H1 (cell line): ENCODE results near the gene IRAK3. TPM values are rescaled to one million over a fixed set of nuclear protein-coding genes. Genes with fewer than 3 reads are reported as not detected.

Experiments used
- CTCF ChIA-PET: fragments of 300-600 bp; sonication (Branson Sonifier 250); formaldehyde crosslinking; loops from one replicate; lab custom pipeline; 2021; ENCODE audit not compliant: partially characterized antibody; lab: Charles Lee
- POLR2A ChIA-PET: fragments of 300-600 bp; sonication (Branson Sonifier 250); formaldehyde crosslinking; loops from one replicate; lab custom pipeline; 2021; ENCODE audit warnings: inconsistent platforms; ENCODE audit not compliant: partially characterized antibody; lab: Charles Lee
- DNase-seq, 2 experiments: peaks; one replicate each; pipeline versions ENCODE4 v3.0.0 to v3.0.0-alpha.2; 2010 to 2022; ENCODE audit warnings: low spot score in 2 of 2, low read depth in 1 of 2, mixed read lengths in 1 of 2
- FAIRE-seq: peaks from 2 replicates; lab custom pipeline; 2011; peaks lifted over from hg19 to GRCh38; lab: Jason Lieb, UNC
- H2AFZ ChIP-seq: 2 replicates; pipeline ENCODE4 v1.8.1; 2012; ENCODE audit warnings: low read length, inconsistent platforms
- H2AK5ac ChIP-seq: 2 replicates; pipeline ENCODE4 v1.6.1; 2013; ENCODE audit warnings: low read depth, low read length
- H2BK120ac ChIP-seq: replicated peaks from 2 replicates; pipeline ENCODE3; 2013; ENCODE audit warnings: low read depth, low read length, inconsistent platforms
- H2BK12ac ChIP-seq: 2 replicates; pipeline ENCODE4 v1.6.1; 2013; ENCODE audit warnings: low read depth, low read length
- H2BK15ac ChIP-seq: 2 replicates; pipeline ENCODE4 v1.6.1; 2013; ENCODE audit warnings: low read length
- H2BK20ac ChIP-seq: 2 replicates; pipeline ENCODE4 v1.6.1; 2013; ENCODE audit warnings: low read length
- H2BK5ac ChIP-seq: 2 replicates; pipeline ENCODE4 v1.6.1; 2013; ENCODE audit warnings: low read depth, low read length
- H3K14ac ChIP-seq: 2 replicates; pipeline ENCODE4 v1.6.1; 2013; ENCODE audit warnings: inconsistent platforms; ENCODE audit not compliant: insufficient read length
- H3K18ac ChIP-seq: 2 replicates; pipeline ENCODE4 v1.6.1; 2013; ENCODE audit warnings: low read length; ENCODE audit errors: extremely low read depth
- H3K23ac ChIP-seq: 2 replicates; pipeline ENCODE4 v1.6.1; 2013; ENCODE audit warnings: inconsistent platforms; ENCODE audit not compliant: insufficient read length
- H3K23me2 ChIP-seq: 2 replicates; pipeline ENCODE4 v1.6.1; 2013; ENCODE audit warnings: low read depth, low read length
- H3K27ac ChIP-seq: 2 replicates; pipeline ENCODE4 v1.6.1; 2011; ENCODE audit warnings: low read depth, low read length, inconsistent platforms
- H3K27me3 ChIP-seq, 4 experiments: replicated peaks in 1 of 4; 1 replicate in 1 of 4; 2 replicates in 3 of 4; pipeline versions ENCODE4 v1.6.1 to v1.8.1; 2011 to 2013; ENCODE audit warnings: low read length in 3 of 4, mild to moderate bottlenecking in 3 of 4, inconsistent platforms in 2 of 4, mixed read lengths in 2 of 4, moderate library complexity in 1 of 4; ENCODE audit not compliant: control insufficient read depth in 3 of 4, insufficient read depth in 3 of 4; ENCODE audit errors: extremely low read depth in 1 of 4
- H3K36me3 ChIP-seq, 4 experiments: 2 replicates each; pipeline versions ENCODE4 v1.6.1 to v1.8.1; 2011 to 2013; ENCODE audit warnings: mild to moderate bottlenecking in 4 of 4, low read length in 3 of 4, moderate library complexity in 2 of 4, control low read depth in 1 of 4, inconsistent platforms in 1 of 4; ENCODE audit not compliant: insufficient read depth in 4 of 4, control insufficient read depth in 2 of 4
- H3K4ac ChIP-seq: replicated peaks from 2 replicates; pipeline ENCODE3; 2013; ENCODE audit warnings: low read length, low read depth, mixed read lengths, inconsistent platforms; ENCODE audit not compliant: insufficient read length
- H3K4me1 ChIP-seq, 4 experiments: replicated peaks in 1 of 4; 1 replicate in 1 of 4; 2 replicates in 3 of 4; pipeline versions ENCODE4 v1.6.1 to v1.8.1; 2011 to 2013; ENCODE audit warnings: low read length in 3 of 4, inconsistent platforms in 2 of 4, mixed read lengths in 1 of 4; ENCODE audit not compliant: insufficient read depth in 4 of 4, control insufficient read depth in 3 of 4
- H3K4me2 ChIP-seq, 2 experiments: 2 replicates each; pipeline versions ENCODE4 v1.6.1 to v1.8.1; 2011 to 2013; ENCODE audit warnings: low read depth in 2 of 2, low read length in 2 of 2, control low read depth in 1 of 2, inconsistent platforms in 1 of 2, mild to moderate bottlenecking in 1 of 2; ENCODE audit not compliant: insufficient read depth in 1 of 2
- H3K4me3 ChIP-seq, 4 experiments: fragments of 200-600, 300-600 bp in 1 of 4; sonication (generic), shearing (Covaris generic), sonication (Bioruptor Twin) in 1 of 4; 2 replicates each; pipeline versions ENCODE4 v1.5.1 to v1.8.1; 2011 to 2016; ENCODE audit warnings: low read length in 4 of 4, low read depth in 3 of 4, control low read depth in 2 of 4, inconsistent platforms in 2 of 4, mild to moderate bottlenecking in 2 of 4, mixed read lengths in 1 of 4, moderate library complexity in 1 of 4; ENCODE audit not compliant: insufficient read depth in 2 of 4; ENCODE audit errors: extremely low read depth in 1 of 4
- H3K56ac ChIP-seq: replicated peaks from 2 replicates; pipeline ENCODE3; 2013; ENCODE audit warnings: low read depth, mild to moderate bottlenecking, mixed read lengths, low read length, inconsistent platforms; ENCODE audit not compliant: insufficient read length
- H3K79me1 ChIP-seq: 2 replicates; pipeline ENCODE4 v1.6.1; 2013; ENCODE audit warnings: low read depth, low read length, control low read depth
- H3K79me2 ChIP-seq, 2 experiments: 2 replicates each; pipeline versions ENCODE4 v1.6.1 to v1.8.1; 2012 to 2013; ENCODE audit warnings: low read length in 2 of 2, mild to moderate bottlenecking in 2 of 2, inconsistent platforms in 1 of 2; ENCODE audit not compliant: insufficient read depth in 2 of 2, control insufficient read depth in 1 of 2
- H3K9ac ChIP-seq, 4 experiments: replicated peaks in 1 of 4; 1 replicate in 1 of 4; 2 replicates in 3 of 4; pipeline versions ENCODE4 v1.6.1 to v1.8.1; 2011 to 2013; ENCODE audit warnings: low read depth in 3 of 4, low read length in 3 of 4, control low read depth in 2 of 4, mild to moderate bottlenecking in 2 of 4, moderate library complexity in 2 of 4, inconsistent platforms in 1 of 4; ENCODE audit errors: extremely low read depth in 1 of 4
- H3K9me3 ChIP-seq, 2 experiments: 2 replicates each; pipeline versions ENCODE4 v1.6.1 to v1.8.1; 2012 to 2013; ENCODE audit warnings: mild to moderate bottlenecking in 2 of 2, moderate library complexity in 2 of 2, control low read depth in 1 of 2, inconsistent platforms in 1 of 2, low read depth in 1 of 2, low read length in 1 of 2, mixed read lengths in 1 of 2; ENCODE audit not compliant: insufficient read depth in 2 of 2
- H4K20me1 ChIP-seq, 2 experiments: replicated peaks in 1 of 2; 2 replicates each; pipeline versions ENCODE3 to v1.8.1; 2011 to 2013; ENCODE audit warnings: inconsistent platforms in 2 of 2, low read length in 2 of 2, mild to moderate bottlenecking in 1 of 2; ENCODE audit not compliant: insufficient read depth in 2 of 2, control insufficient read depth in 1 of 2
- H4K5ac ChIP-seq: 2 replicates; pipeline ENCODE4 v1.6.1; 2013; ENCODE audit warnings: low read length, low read depth, mixed read lengths, inconsistent platforms; ENCODE audit not compliant: insufficient read length
- H4K8ac ChIP-seq: 2 replicates; pipeline ENCODE4 v1.8.0; 2013; ENCODE audit warnings: mild to moderate bottlenecking, moderate library complexity, low read length, inconsistent platforms; ENCODE audit not compliant: insufficient read depth; ENCODE audit errors: extremely low read depth
- H4K91ac ChIP-seq: replicated peaks from 2 replicates; pipeline ENCODE3; 2013; ENCODE audit warnings: low read length, mixed read lengths, inconsistent platforms; ENCODE audit not compliant: insufficient read length
- JUND ChIP-seq: IDR thresholded peaks from 2 replicates; pipeline ENCODE4 v1.6.1; 2011; ENCODE audit warnings: mild to moderate bottlenecking, improper control_type of control experiment, low read length
- KDM5A ChIP-seq: fragments of 200-600 bp; IDR thresholded peaks from 2 replicates; pipeline ENCODE4 v1.7.1; 2012; ENCODE audit warnings: mild to moderate bottlenecking, low read length, inconsistent platforms, mixed read lengths
- SP2 ChIP-seq: IDR thresholded peaks from 2 replicates; pipeline ENCODE4 v1.6.1; 2012; ENCODE audit warnings: mild to moderate bottlenecking, low read length, inconsistent platforms
- SP4 ChIP-seq: IDR thresholded peaks from 2 replicates; pipeline ENCODE4 v1.6.1; 2012; ENCODE audit warnings: low read length, inconsistent platforms
- SRF ChIP-seq: IDR thresholded peaks from 2 replicates; pipeline ENCODE4 v1.6.1; 2011; ENCODE audit warnings: mild to moderate bottlenecking, low read depth, low read length, moderate library complexity
- YY1 ChIP-seq: IDR thresholded peaks from 2 replicates; pipeline ENCODE4 v1.6.1; 2011; ENCODE audit warnings: low read depth, mild to moderate bottlenecking, low read length
- WGBS, 2 experiments: shearing (Covaris generic) in 1 of 2; methylation state at CpG; one replicate each; pipeline versions ENCODE4 v1.1.6 to v1.1.7; 2013 to 2015; ENCODE audit warnings: low lambda C conversion rate in 2 of 2, mixed read lengths in 2 of 2, inconsistent platforms in 1 of 2, low coverage in 1 of 2, missing lambda C conversion rate in 1 of 2; ENCODE audit not compliant: insufficient replicate concordance in 2 of 2, insufficient coverage in 1 of 2, insufficient read length in 1 of 2; ENCODE audit errors: extremely low coverage in 1 of 2, missing lambda C conversion rate in 1 of 2; 5-methylcytosine and 5-hydroxymethylcytosine counted together
- polyA plus RNA-seq, 7 experiments: library from polyadenylated mRNA; depleted of rRNA in 3 of 7; stranded (reverse) in 5 of 7; unstranded in 2 of 7; fragments of >200 nt in 5 of 7; fragments of 200-250 nt in 2 of 7; gene quantifications; 1 replicate in 5 of 7; 2 replicates in 1 of 7; 4 replicates in 1 of 7; pipeline versions ENCODE4 v1.2.1 to v1.2.3, GENCODE V29; 2011 to 2013; ENCODE audit warnings: missing spikeins in 2 of 7, mixed read lengths in 2 of 7
- total RNA-seq: library from RNA; stranded (reverse); fragmentation: NEBNext Ultra II Directional; extraction: Animal tissue kit (Norgen Biotek cat#: 25700); gene quantifications from 2 replicates; pipeline ENCODE4 v1.2.1, GENCODE V29; 2021

The IRAK3 gene
- total and polyA plus RNA-seq, 2 of the 8 experiments (the other 6 are each of a cell fraction or from before 2014, with no cell fraction given), result 0.51 to 2.2 TPM

DNA sequence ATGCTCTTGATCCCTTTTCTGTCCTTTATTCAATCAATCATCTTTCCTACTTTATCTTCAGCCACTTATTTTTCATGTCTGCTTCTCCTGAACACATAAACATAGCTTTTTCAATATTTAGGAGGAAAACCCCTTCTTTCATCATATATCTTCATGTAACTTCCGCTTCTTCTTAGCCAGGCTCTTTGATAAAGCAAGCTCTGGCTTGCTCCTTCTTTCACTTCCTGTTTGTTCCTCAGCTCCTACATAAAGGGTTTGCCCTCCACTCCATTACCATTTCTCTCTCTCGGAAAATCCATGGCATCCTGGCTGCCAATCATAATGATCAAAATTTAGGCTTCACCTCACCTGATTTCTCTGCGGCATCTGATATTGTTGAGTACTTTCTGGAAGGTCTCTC lies 79.5 kb downstream of the IRAK3 start:
- no peaks in the 10 kb centered on the region for H3K79me1 ChIP-seq
- H4K8ac ChIP-seq, result no peak overlapping the region
- no peak overlapping the region for H3K23ac ChIP-seq
- no peak overlapping the region for H2AK5ac ChIP-seq
- H3K79me2 ChIP-seq, result no peaks in the 10 kb centered on the region
- H3K27me3 ChIP-seq, result no peaks in the 10 kb centered on the region
- no peak overlapping the region for H2BK5ac ChIP-seq
- POLR2A ChIA-PET, result no interaction called here
- no peak overlapping the region for H3K4ac ChIP-seq
- H3K27ac ChIP-seq, result no peak overlapping the region
- H2BK120ac ChIP-seq, result no peak overlapping the region
- no peak for FAIRE-seq
- H4K91ac ChIP-seq, result no peak overlapping the region
- no peak overlapping the region for H3K18ac ChIP-seq
- no peaks in the 10 kb centered on the region for H3K9me3 ChIP-seq
- no peaks in the 10 kb centered on the region for H3K23me2 ChIP-seq
- no peak overlapping the region for H3K9ac ChIP-seq
- peaks cover 0 to 4% (median under 1%) of the 10 kb centered on the region in 4 experiments; a peak in 2 of 7 replicates for H3K4me1 ChIP-seq
- H3K14ac ChIP-seq, result no peak overlapping the region
- no peak overlapping the region for H3K4me2 ChIP-seq
- no peak for DNase-seq
- H2BK15ac ChIP-seq, result no peak overlapping the region
- TF ChIP-seq KDM5A (no peak), SP4 (no peak), SP2 (no peak), SRF (no peak), JUND (no peak), YY1 (no peak)
- TF ChIP-seq, all 59 proteins: peak for 0
- H4K20me1 ChIP-seq, result no peaks in the 10 kb centered on the region
- H2BK20ac ChIP-seq, result no peak overlapping the region
- H2BK12ac ChIP-seq, result peak overlapping the region; percentile 32; the same call in 1 of the 2 replicates
- no peak overlapping the region for H3K56ac ChIP-seq
- H4K5ac ChIP-seq, result no peak overlapping the region
- WGBS, 2 experiments, result 82% methylated on average over 3 of the region's 3 CpGs; no CpG with 5 or more reads in 1 of the 2 experiments
- H3K4me3 ChIP-seq, result no peak overlapping the region
- H2AFZ ChIP-seq, result peak overlapping the region; percentile 99; the same call in 1 of the 2 replicates
- no peaks in the 10 kb centered on the region for H3K36me3 ChIP-seq
- CTCF ChIA-PET, result interaction anchor here (1.3 to 2.8 kb wide), 5 partner anchors 14 to 140 kb away, joined by 3 to 10 read pairs (median 4); partner anchors contain the start of gene HELB
